IMR-90 (cell line): ENCODE results near the gene SLC4A1. TPM values are rescaled to one million over a fixed set of nuclear protein-coding genes. Genes with fewer than 3 reads are reported as not detected.
A peak's percentile ranks its signal among the peaks of the same experiment; 100 is the strongest.

Source experiments
- ATAC-seq: fragments of 200-7000 bp; cut with Tn5 transposase; 2 replicates; pipeline ENCODE4 v1.9.1; 2020; ENCODE audit warnings: low read depth, mild to moderate bottlenecking, moderate library complexity
- BruUV-seq: library from RNA; stranded (reverse); fragments of 400-500 nt; replicated peaks from 2 replicates; lab custom pipeline; 2021; lab: Mats Ljungman, UMichigan
- CTCF ChIA-PET: fragments of 300-600 bp; formaldehyde crosslinking; extraction: SDS; loops from one replicate; lab custom pipeline; 2021; ENCODE audit warnings: antibody characterized with exemption; lab: Yijun Ruan, JAX
- POLR2A ChIA-PET: fragments of 300-600 bp; sonication (Branson Sonifier 250); formaldehyde crosslinking; loops from one replicate; lab custom pipeline; 2022; ENCODE audit warnings: antibody characterized with exemption; ENCODE audit not compliant: unreplicated experiment; lab: Charles Lee
- DNase-seq: peaks from one replicate; pipeline ENCODE4 v3.0.0; 2013
- H2AFZ ChIP-seq: replicated peaks from 2 replicates; pipeline ENCODE3; 2013; ENCODE audit warnings: low read length, mild to moderate bottlenecking; ENCODE audit not compliant: poor library complexity
- H2AK5ac ChIP-seq: 2 replicates; pipeline ENCODE4 v1.6.1; 2013; ENCODE audit warnings: low read depth, low read length, inconsistent platforms
- H2AK9ac ChIP-seq: replicated peaks from 2 replicates; pipeline ENCODE3; 2013; ENCODE audit warnings: mild to moderate bottlenecking, low read depth, low read length, moderate library complexity; ENCODE audit not compliant: poor library complexity
- H2BK120ac ChIP-seq: 2 replicates; pipeline ENCODE4 v1.6.1; 2013; ENCODE audit warnings: low read depth, low read length, inconsistent platforms
- H2BK15ac ChIP-seq: 3 replicates; pipeline ENCODE4 v1.6.1; 2013; ENCODE audit warnings: low read depth, low read length, inconsistent platforms
- H2BK20ac ChIP-seq: 2 replicates; pipeline ENCODE4 v1.6.1; 2013; ENCODE audit warnings: low read depth, mild to moderate bottlenecking, inconsistent platforms, low read length, moderate library complexity
- H2BK5ac ChIP-seq: 2 replicates; pipeline ENCODE4 v1.6.1; 2013; ENCODE audit warnings: mild to moderate bottlenecking, low read depth, low read length, inconsistent platforms; ENCODE audit not compliant: poor library complexity, severe bottlenecking
- H3K14ac ChIP-seq: replicated peaks from 2 replicates; pipeline ENCODE4 v1.6.1; 2013; ENCODE audit warnings: low read depth, low read length, inconsistent platforms
- H3K18ac ChIP-seq: 2 replicates; pipeline ENCODE4 v1.6.1; 2013; ENCODE audit warnings: low read depth, low read length, control low read depth
- H3K23ac ChIP-seq: 2 replicates; pipeline ENCODE4 v1.6.1; 2013; ENCODE audit warnings: low read depth, low read length, inconsistent platforms
- H3K27ac ChIP-seq: 2 replicates; pipeline ENCODE4 v1.5.1; 2013; ENCODE audit warnings: mild to moderate bottlenecking, control low read depth, low read length; ENCODE audit not compliant: insufficient read depth
- H3K27me3 ChIP-seq: 2 replicates; pipeline ENCODE4 v1.6.1; 2013; ENCODE audit warnings: low read length; ENCODE audit not compliant: control insufficient read depth, insufficient read depth
- H3K36me3 ChIP-seq: 2 replicates; pipeline ENCODE4 v1.6.1; 2013; ENCODE audit warnings: low read length, mixed read lengths; ENCODE audit not compliant: control insufficient read depth, insufficient read depth
- H3K4ac ChIP-seq: 2 replicates; pipeline ENCODE4 v1.6.1; 2013; ENCODE audit warnings: low read depth, low read length, inconsistent platforms
- H3K4me1 ChIP-seq: 2 replicates; pipeline ENCODE4 v1.6.1; 2013; ENCODE audit warnings: low read length, mixed read lengths; ENCODE audit not compliant: control insufficient read depth, insufficient read depth
- H3K4me2 ChIP-seq: 2 replicates; pipeline ENCODE4 v1.6.1; 2013; ENCODE audit warnings: low read depth, mild to moderate bottlenecking, control low read depth, low read length, moderate library complexity
- H3K4me3 ChIP-seq: 2 replicates; pipeline ENCODE4 v1.5.1; 2013; ENCODE audit warnings: low read depth, mild to moderate bottlenecking, control low read depth, low read length, moderate library complexity; ENCODE audit not compliant: insufficient read depth
- H3K56ac ChIP-seq: 2 replicates; pipeline ENCODE4 v1.6.1; 2013; ENCODE audit warnings: low read length, inconsistent platforms; ENCODE audit not compliant: insufficient read depth; ENCODE audit errors: extremely low read depth
- H3K79me1 ChIP-seq, 2 experiments: 2 replicates each; pipeline ENCODE4 v1.6.1; 2013; ENCODE audit warnings: low read length in 2 of 2, inconsistent platforms in 1 of 2, low read depth in 1 of 2
- H3K9ac ChIP-seq: 2 replicates; pipeline ENCODE4 v1.6.1; 2013; ENCODE audit warnings: low read depth, low read length, control low read depth
- H3K9me1 ChIP-seq: 2 replicates; pipeline ENCODE4 v1.6.1; 2013; ENCODE audit warnings: low read length, inconsistent platforms; ENCODE audit not compliant: insufficient read depth
- H3K9me3 ChIP-seq: 2 replicates; pipeline ENCODE4 v1.6.1; 2013; ENCODE audit warnings: low read length; ENCODE audit not compliant: control insufficient read depth, insufficient read depth
- H4K20me1 ChIP-seq: 2 replicates; pipeline ENCODE4 v1.6.1; 2013; ENCODE audit warnings: low read length, inconsistent platforms; ENCODE audit not compliant: insufficient read depth
- H4K5ac ChIP-seq: 2 replicates; pipeline ENCODE4 v1.6.1; 2013; ENCODE audit warnings: mild to moderate bottlenecking, low read depth, low read length, control low read depth
- H4K8ac ChIP-seq, 2 experiments: 2 replicates each; pipeline ENCODE4 v1.6.1; 2013; ENCODE audit warnings: low read depth in 2 of 2, low read length in 2 of 2, control low read depth in 1 of 2, inconsistent platforms in 1 of 2
- H4K91ac ChIP-seq: 2 replicates; pipeline ENCODE4 v1.6.1; 2013; ENCODE audit warnings: low read depth, low read length, inconsistent platforms; ENCODE audit not compliant: insufficient read depth
- CEBPB ChIP-seq: IDR thresholded peaks from 2 replicates; pipeline ENCODE4 v1.6.1; 2012; ENCODE audit warnings: low read depth, low read length, improper control_type of control experiment
- SMC3 ChIP-seq: fragments of 150-350 bp; IDR thresholded peaks from 2 replicates; pipeline ENCODE4 v1.6.1; 2016; ENCODE audit warnings: low read depth, mild to moderate bottlenecking, antibody characterized with exemption, low read length, moderate library complexity
- WGBS, 2 experiments: methylation state at CpG; one replicate each; pipeline versions ENCODE4 v1.1.5 to v1.1.7; 2013; ENCODE audit warnings: missing lambda C conversion rate in 2 of 2; ENCODE audit not compliant: insufficient read length in 1 of 2; ENCODE audit errors: extremely low coverage in 2 of 2; 5-methylcytosine and 5-hydroxymethylcytosine counted together
- dilution Hi-C: fragments of 300-500 bp; cut with HindIII; formaldehyde crosslinking; loops from one replicate; pipeline ENCODE4 v1.14.3; 2018; ENCODE audit warnings: low sequenced_read_pairs; ENCODE audit not compliant: unreplicated experiment
- in situ Hi-C: fragments of 300-500 bp; cut with MboI; formaldehyde crosslinking; loops from 3 replicates; pipeline ENCODE4 v1.14.3; 2019; ENCODE audit warnings: low sequenced_read_pairs, inconsistent platforms, mixed read lengths
- intact Hi-C: fragments of 100-400 bp; cut with micrococcal nuclease; formaldehyde crosslinking; loops from 2 replicates; pipeline ENCODE4 v1.10.0; 2022
- polyA plus RNA-seq, 3 experiments: library from polyadenylated mRNA; depleted of rRNA; stranded (reverse); fragments of >200 nt; gene quantifications; 2 replicates each; pipeline ENCODE4 v1.2.3, GENCODE V29; 2012; ENCODE audit warnings: low replicate concordance in 1 of 3
- total RNA-seq: library from RNA; depleted of rRNA; stranded (reverse); fragments of >200 nt; gene quantifications from 2 replicates; pipeline ENCODE4 v1.2.3, GENCODE V29; 2012

The SLC4A1 gene
- total and polyA plus RNA-seq, 2 of the 4 experiments (the other 2 are of a cell fraction): not detected

GRCh38 chr17:44207319-44207718 lies 60.6 kb downstream of the SLC4A1 start:
- H3K4me1 ChIP-seq: peaks cover 22% of the 10 kb centered on the region
- no peak overlapping the region for H4K8ac ChIP-seq
- H2AK9ac ChIP-seq: peak overlapping the region; percentile 77
- CTCF ChIA-PET: interaction anchor here (0.7 kb wide), 1 partner anchor 130 kb away, joined by 3 read pairs; no protein-coding TSS in a partner anchor
- H4K91ac ChIP-seq: no peak overlapping the region
- DNase-seq: no peak
- H3K18ac ChIP-seq: no peak overlapping the region
- H2BK120ac ChIP-seq: no peak overlapping the region
- dilution Hi-C loops: no loop called here
- no peak overlapping the region for H3K23ac ChIP-seq
- ATAC-seq: no peak
- H2BK15ac ChIP-seq: no peak overlapping the region
- H2AK5ac ChIP-seq: no peak overlapping the region
- no peak overlapping the region for H3K56ac ChIP-seq
- intact Hi-C loops: no loop called here
- BruUV-seq: no TSS peak
- in situ Hi-C loops: loop anchor here (25.0 kb wide), 2 partner anchors 305 to 430 kb away; partner anchors contain the start of gene GPATCH8
- H3K36me3 ChIP-seq: peaks cover 42% of the 10 kb centered on the region
- H3K9me1 ChIP-seq: peaks cover 25% of the 10 kb centered on the region
- no peak overlapping the region for H3K27ac ChIP-seq
- no peaks in the 10 kb centered on the region for H3K9me3 ChIP-seq
- no peak overlapping the region for H3K4me2 ChIP-seq
- H3K79me1 ChIP-seq: peaks cover 13 to 51% of the 10 kb centered on the region in 2 experiments; a peak in 3 of 4 replicates
- POLR2A ChIA-PET: no interaction called here
- H3K27me3 ChIP-seq: no peaks in the 10 kb centered on the region
- no peak overlapping the region for H4K5ac ChIP-seq
- no peak overlapping the region for H3K4me3 ChIP-seq
- H2AFZ ChIP-seq: no peak overlapping the region
- peaks cover 26% of the 10 kb centered on the region; the same call in 1 of the 2 replicates for H4K20me1 ChIP-seq
- H2BK5ac ChIP-seq: no peak overlapping the region
- no peak overlapping the region for H2BK20ac ChIP-seq
- H3K9ac ChIP-seq: no peak overlapping the region
- no peak for TF ChIP-seq SMC3
- no peak for TF ChIP-seq CEBPB
- H3K14ac ChIP-seq: no peak overlapping the region
- no peak overlapping the region for H3K4ac ChIP-seq
- WGBS, 2 experiments: 93 to 100% methylated on average over 5 to 8 of the region's 17 CpGs
